Right atrium auricular region (tissue), 2 donors: ENCODE measurements around the gene ANK2. TPM values are rescaled to one million over a fixed set of nuclear protein-coding genes. Genes with fewer than 3 reads are reported as not detected.

Experiments
- DNase-seq: peaks from one replicate; pipeline ENCODE4 v3.0.0-alpha.2; 2019; ENCODE audit warnings: low spot score
- H3K27ac ChIP-seq, 2 donors: fragments of 200-600 bp; sonication (generic); 1 replicate in 1 of 2; 2 replicates in 1 of 2; pipeline ENCODE4 v1.5.1; 2016 to 2019
- H3K27me3 ChIP-seq, 2 donors: fragments of 200-600 bp; sonication (generic); one replicate each; pipeline versions ENCODE4 v1.5.1 to v1.6.0; 2017 to 2019
- H3K36me3 ChIP-seq: fragments of 200-600 bp; sonication (generic); one replicate; pipeline ENCODE4 v1.5.1; 2016
- H3K4me1 ChIP-seq, 2 donors: fragments of 200-600 bp; sonication (generic); one replicate each; pipeline versions ENCODE4 v1.5.1 to v1.6.0; 2017 to 2019
- H3K4me3 ChIP-seq, 2 donors: fragments of 200-600 bp; sonication (generic); 1 replicate in 1 of 2; 2 replicates in 1 of 2; pipeline ENCODE4 v1.5.1; 2017 to 2019; ENCODE audit warnings: mild to moderate bottlenecking in 1 of 2, moderate library complexity in 1 of 2
- H3K9me3 ChIP-seq, 2 donors: fragments of 200-600 bp; sonication (generic); one replicate each; pipeline ENCODE4 v1.5.1; 2019
- CTCF ChIP-seq, 2 donors: fragments of 200-600 bp; sonication (generic); IDR thresholded peaks; one replicate each; pipeline ENCODE4 v1.5.1; 2019; ENCODE audit warnings: antibody characterized with exemption in 2 of 2
- total RNA-seq, 2 donors: library from RNA; depleted of rRNA; stranded (reverse); fragments of >200 nt; gene quantifications; one replicate each; pipeline ENCODE4 v1.1.0, GENCODE V29; 2016

The ANK2 gene
- total RNA-seq, 2 donors from 2014 or later = 169 to 332 TPM

- Histone ChIP-seq H3K4me1 (peaks cover 0 to 2% of the 10 kb centered on the region in 2 donors), H3K27me3 (no peaks in the 10 kb centered on the region), H3K36me3 (no peaks in the 10 kb centered on the region), H3K27ac (no peak overlapping the region), H3K4me3 (no peak overlapping the region), H3K9me3 (no peaks in the 10 kb centered on the region)
- no peak for TF ChIP-seq CTCF (IDR thresholded peaks at IDR 0.05)
- no peak for DNase-seq
Measured at GRCh38 chr4:113122066-113122465, 72.6 kb downstream of the ANK2 start.

- no peak for DNase-seq
- Histone ChIP-seq H3K4me3 (no peak overlapping the region), H3K27me3 (no peaks in the 10 kb centered on the region), H3K9me3 (no peaks in the 10 kb centered on the region), H3K27ac (no peak overlapping the region), H3K36me3 (no peaks in the 10 kb centered on the region), H3K4me1 (no peaks in the 10 kb centered on the region)
- TF ChIP-seq CTCF (IDR thresholded peaks at IDR 0.05) = no peak
Measured at GRCh38 chr4:113125418-113125817, 76.0 kb downstream of the ANK2 start.

- no peaks in the 10 kb centered on the region for H3K27me3 ChIP-seq
- H3K4me1 ChIP-seq = no peaks in the 10 kb centered on the region
- no peaks in the 10 kb centered on the region for H3K9me3 ChIP-seq
- no peak overlapping the region for H3K27ac ChIP-seq
- no peak for DNase-seq
- H3K4me3 ChIP-seq = no peak overlapping the region
- no peaks in the 10 kb centered on the region for H3K36me3 ChIP-seq
- TF ChIP-seq CTCF (IDR thresholded peaks at IDR 0.05) = no peak
Measured at GRCh38 chr4:113131136-113131535, 81.7 kb downstream of the ANK2 start.

- Histone ChIP-seq H3K27me3 (no peaks in the 10 kb centered on the region), H3K4me1 (no peaks in the 10 kb centered on the region), H3K27ac (no peak overlapping the region), H3K9me3 (no peaks in the 10 kb centered on the region), H3K36me3 (no peaks in the 10 kb centered on the region), H3K4me3 (no peak overlapping the region)
- no peak for TF ChIP-seq CTCF (IDR thresholded peaks at IDR 0.05)
- DNase-seq = no peak
Measured at GRCh38 chr4:113131621-113132020, 82.2 kb downstream of the ANK2 start.

GRCh38 chr4:113141901-113142346 is 92.5 kb downstream of the ANK2 start:
- H3K27ac ChIP-seq = peak overlapping the region in 1 of 2 donors; percentile 14

More at GRCh38 chr4:113141901-113142346, 92.5 kb downstream of the ANK2 start:
- Histone ChIP-seq H3K4me1 (peaks cover 0 to 24% of the 10 kb centered on the region in 2 donors), H3K27me3 (no peaks in the 10 kb centered on the region), H3K4me3 (no peak overlapping the region), H3K36me3 (no peaks in the 10 kb centered on the region), H3K9me3 (no peaks in the 10 kb centered on the region)
- no peak for TF ChIP-seq CTCF (IDR thresholded peaks at IDR 0.05)
- no peak for DNase-seq
